ENCODE results near the gene VAV2. TPM values are rescaled to one million over a fixed set of nuclear protein-coding genes. Genes with fewer than 3 reads are reported as not detected.

The VAV2 gene
- total RNA-seq, 3 donors from 2014 or later = 5.3 to 9.5 (median 8.8) TPM

GRCh38 chr9:133809335-133809734 lies 182.8 kb downstream of the VAV2 start:
- Histone ChIP-seq H3K4me3 (no peak overlapping the region), H3K36me3 (no peaks in the 10 kb centered on the region), H3K27ac (no peak overlapping the region), H3K27me3 (no peaks in the 10 kb centered on the region), H3K9me3 (no peaks in the 10 kb centered on the region), H3K4me1 (no peaks in the 10 kb centered on the region)
- no peak for DNase-seq (ENCODE audit: low spot score in 2 of 2)
- TF ChIP-seq CTCF (IDR thresholded peaks at IDR 0.05) (no peak), POLR2AphosphoS5 (IDR thresholded peaks at IDR 0.05) (no peak)
- intact Hi-C loops (cut with DNase I; ENCODE audit: low total_unique reads) = no loop called here

GRCh38 chr9:133807818-133808217 lies 184.3 kb downstream of the VAV2 start:
- Histone ChIP-seq H3K4me3 (no peak overlapping the region), H3K27ac (no peak overlapping the region), H3K27me3 (no peaks in the 10 kb centered on the region), H3K9me3 (no peaks in the 10 kb centered on the region), H3K36me3 (no peaks in the 10 kb centered on the region), H3K4me1 (no peaks in the 10 kb centered on the region)
- no peak for DNase-seq (ENCODE audit: low spot score in 2 of 2)
- intact Hi-C loops (cut with DNase I; ENCODE audit: low total_unique reads) = no loop called here
- TF ChIP-seq CTCF (IDR thresholded peaks at IDR 0.05) (no peak), POLR2AphosphoS5 (IDR thresholded peaks at IDR 0.05) (no peak), POLR2A (IDR thresholded peaks at IDR 0.05) (no peak)

GRCh38 chr9:133807037-133807436 lies 185.1 kb downstream of the VAV2 start:
- Histone ChIP-seq H3K9me3 (no peaks in the 10 kb centered on the region), H3K4me3 (no peak overlapping the region), H3K27me3 (no peaks in the 10 kb centered on the region), H3K4me1 (no peaks in the 10 kb centered on the region), H3K27ac (no peak overlapping the region), H3K36me3 (no peaks in the 10 kb centered on the region)
- intact Hi-C loops (cut with DNase I; ENCODE audit: low total_unique reads) = no loop called here
- TF ChIP-seq POLR2A (IDR thresholded peaks at IDR 0.05) (no peak), POLR2AphosphoS5 (IDR thresholded peaks at IDR 0.05) (no peak), CTCF (IDR thresholded peaks at IDR 0.05) (no peak)
- DNase-seq (ENCODE audit: low spot score in 2 of 2) = no peak

GRCh38 chr9:133806623-133807010 lies 185.5 kb downstream of the VAV2 start:
- no peak for DNase-seq (ENCODE audit: low spot score in 2 of 2)
- H3K36me3 ChIP-seq = no peaks in the 10 kb centered on the region
- no peak for TF ChIP-seq POLR2AphosphoS5 (IDR thresholded peaks at IDR 0.05)
- no peak for TF ChIP-seq POLR2A (IDR thresholded peaks at IDR 0.05)
- no peak for TF ChIP-seq CTCF (IDR thresholded peaks at IDR 0.05)
- H3K27me3 ChIP-seq = no peaks in the 10 kb centered on the region
- H3K4me3 ChIP-seq = no peak overlapping the region
- no peaks in the 10 kb centered on the region for H3K4me1 ChIP-seq
- no peak overlapping the region for H3K27ac ChIP-seq
- H3K9me3 ChIP-seq = no peaks in the 10 kb centered on the region
- intact Hi-C loops (cut with DNase I; ENCODE audit: low total_unique reads) = no loop called here

- DNase-seq (ENCODE audit: low spot score in 2 of 2) = no peak
- Histone ChIP-seq H3K9me3 (no peaks in the 10 kb centered on the region), H3K27me3 (no peaks in the 10 kb centered on the region), H3K4me3 (no peak overlapping the region), H3K27ac (no peak overlapping the region), H3K4me1 (no peaks in the 10 kb centered on the region), H3K36me3 (no peaks in the 10 kb centered on the region)
- intact Hi-C loops (cut with DNase I; ENCODE audit: low total_unique reads) = no loop called here
- TF ChIP-seq POLR2A (IDR thresholded peaks at IDR 0.05) (no peak), CTCF (IDR thresholded peaks at IDR 0.05) (no peak), POLR2AphosphoS5 (IDR thresholded peaks at IDR 0.05) (no peak)
Measured at GRCh38 chr9:133805876-133806622, 186.1 kb downstream of the VAV2 start.

Measured in breast epithelium (tissue), 4 donors.